D721Med (cell line): ENCODE results near the gene INHA.

Source experiments
- DNase-seq: peaks from one replicate; pipeline ENCODE4 v3.0.0; 2011; ENCODE audit warnings: low spot score; ENCODE audit not compliant: insufficient read length
- FAIRE-seq: peaks from 2 replicates; lab custom pipeline; 2011; peaks lifted over from hg19 to GRCh38; lab: Jason Lieb, UNC
- CTCF ChIP-seq: IDR thresholded peaks from 2 replicates; pipeline ENCODE4 v1.5.1; 2012; ENCODE audit warnings: mild to moderate bottlenecking, control low read depth; ENCODE audit not compliant: insufficient read depth; ENCODE audit errors: missing control alignments

Gene INHA

GRCh38 chr2:219553463-219553963 is 18.6 kb upstream of the INHA start:
- no peak for TF ChIP-seq CTCF
- no peak for FAIRE-seq
- DNase-seq = no peak

DNA sequence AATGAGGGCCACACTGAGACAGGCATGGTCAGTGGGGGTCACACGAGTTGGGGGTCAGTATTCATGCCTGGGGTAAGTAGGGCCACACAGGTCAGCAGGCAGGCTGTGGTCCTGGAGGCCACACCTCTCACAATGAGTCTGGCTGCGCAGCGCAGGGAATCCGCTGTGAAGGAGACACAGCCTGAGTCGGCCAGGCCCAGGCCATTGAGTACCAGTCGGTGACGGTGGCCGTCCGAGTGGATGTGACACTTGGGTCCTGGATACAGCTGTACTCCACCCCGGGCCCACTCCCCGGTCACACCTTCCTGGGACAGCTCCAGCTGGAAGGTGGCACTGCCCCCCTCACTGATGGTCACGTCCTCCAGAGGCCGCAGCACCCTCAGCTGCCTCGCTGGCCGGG is 17.8 kb upstream of the INHA start:
- no peak for FAIRE-seq
- no peak for DNase-seq
- no peak for TF ChIP-seq CTCF

- DNase-seq = no peak
- no peak for FAIRE-seq
- TF ChIP-seq CTCF = no peak
Measured at GRCh38 chr2:219555956-219556355, 16.2 kb upstream of the INHA start.

DNA sequence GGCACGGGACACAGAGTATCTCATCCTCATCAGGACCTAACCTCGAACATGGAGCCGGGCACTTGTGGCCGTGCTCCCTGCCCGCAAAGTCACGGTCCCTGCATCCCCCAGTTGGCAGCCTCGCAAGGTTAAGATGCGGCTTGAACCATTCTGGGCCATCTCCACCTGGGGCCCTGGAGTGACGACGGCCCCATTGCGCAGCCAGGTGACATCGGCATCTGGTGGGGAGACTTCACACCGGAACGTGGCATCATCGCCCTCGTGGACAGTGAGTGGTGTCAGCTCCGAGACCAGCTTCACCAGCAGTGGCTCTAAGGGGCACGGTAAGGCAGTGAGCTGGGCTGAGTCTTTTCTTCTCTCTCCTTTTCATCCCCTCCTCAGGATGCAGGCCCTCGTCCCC is 15.7 kb upstream of the INHA start:
- no peak for FAIRE-seq
- no peak for TF ChIP-seq CTCF

DNA sequence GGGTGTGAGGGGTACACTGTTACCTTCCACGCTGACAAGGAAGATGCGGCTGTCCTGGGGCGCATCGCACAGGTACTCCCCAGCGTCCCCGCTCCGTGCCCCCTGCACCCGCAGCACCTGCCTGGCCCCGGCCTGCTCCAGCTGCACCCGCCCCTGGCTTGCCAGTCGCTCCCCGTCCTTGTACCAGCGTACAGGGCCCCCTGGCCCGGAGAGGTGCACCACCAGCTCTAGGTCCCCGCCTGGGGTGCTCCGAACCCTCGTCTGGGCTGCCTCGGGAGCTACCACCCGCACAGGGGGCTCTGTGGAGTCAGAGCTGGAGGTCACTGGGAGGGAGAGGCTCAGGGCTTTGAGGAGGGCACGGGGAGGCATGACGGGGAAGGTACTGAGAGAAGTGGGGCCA is 14.8 kb upstream of the INHA start:
- no peak for TF ChIP-seq CTCF
- FAIRE-seq (no peak), DNase-seq (no peak)

More for the DNA sequence above, 15.7 kb upstream of the INHA start:
- DNase-seq = no peak

DNA sequence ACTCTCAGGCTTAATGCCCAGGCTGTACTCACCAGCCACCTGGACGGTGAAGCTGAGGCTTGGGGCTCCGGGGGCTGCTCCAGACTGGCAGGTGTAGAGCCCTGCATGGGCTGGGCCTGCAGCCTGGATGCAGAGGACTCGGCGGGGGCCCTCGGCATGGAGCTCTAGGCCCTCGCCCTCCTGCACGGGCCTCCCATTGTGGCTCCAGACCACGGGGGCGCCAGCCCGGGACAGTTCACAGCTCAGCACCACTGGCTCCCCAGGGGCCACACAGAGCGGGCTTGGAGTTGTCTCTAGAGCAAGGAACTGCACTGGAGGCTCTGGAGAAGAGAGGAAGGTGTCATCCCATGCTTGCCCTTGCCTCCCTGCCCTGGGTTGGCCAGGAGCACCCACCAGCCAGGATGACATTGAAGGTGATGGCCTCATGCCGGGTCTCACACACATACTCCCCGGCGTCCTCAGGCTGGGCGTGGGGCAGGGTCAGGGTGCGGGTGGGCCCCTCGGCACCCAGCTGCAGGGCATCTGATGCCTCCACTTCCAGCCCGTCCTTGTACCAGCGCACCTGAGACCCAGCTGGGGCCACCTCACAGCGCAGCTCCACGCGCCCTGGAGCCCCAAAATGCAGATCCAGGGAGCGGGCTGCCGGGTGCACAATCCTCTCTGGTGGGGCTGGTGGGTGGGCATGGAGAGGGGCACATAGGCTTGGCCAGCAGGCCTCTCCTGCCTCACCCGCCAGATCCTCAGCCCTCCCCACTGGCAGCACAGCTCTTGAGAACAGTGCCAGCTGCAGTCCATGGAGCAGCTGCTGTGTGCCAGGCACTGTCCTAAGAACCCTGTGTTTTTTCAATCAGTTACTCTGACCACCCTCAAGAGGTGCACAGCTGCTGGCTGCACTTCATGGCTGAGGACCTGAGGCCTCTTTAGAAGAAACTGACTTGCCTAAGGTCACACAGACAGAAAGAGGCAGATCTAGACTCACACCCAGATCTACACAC is 14.0 kb upstream of the INHA start:
- FAIRE-seq = no peak
- DNase-seq = no peak
- TF ChIP-seq CTCF = no peak
